Right ventricle myocardium inferior (tissue), 1 donor: Measurements from ENCODE around the gene INIP. TPM values are rescaled to one million over a fixed set of nuclear protein-coding genes. Genes with fewer than 3 reads are reported as not detected.

ENCODE experiments used
- ATAC-seq: fragments of 200-7000 bp; cut with Tn5 transposase; one replicate; pipeline ENCODE4 v1.9.1; 2020; ENCODE audit warnings: mild to moderate bottlenecking, moderate library complexity
- DNase-seq: peaks from one replicate; pipeline ENCODE4 v3.0.0; 2021; ENCODE audit errors: missing footprints
- intact Hi-C: fragments of 100-400 bp; cut with DNase I; formaldehyde crosslinking; loops from one replicate; pipeline ENCODE4 v1.11.0; 2022
- long read RNA-seq: library from polyadenylated mRNA; unstranded; transcript quantifications from one replicate; pipeline ENCODE4 v2.0.0, GENCODE V29; 2021
- total RNA-seq: library from RNA; stranded (reverse); fragmentation: NEBNext Ultra II Directional; extraction: Animal tissue kit (Norgen Biotek cat#: 25700); gene quantifications from one replicate; pipeline ENCODE4 v1.2.1, GENCODE V29; 2021
- donor health status: DM: no; HTN: yes; CAD: no; lungs with severe emphysema.

Gene INIP, protein sequence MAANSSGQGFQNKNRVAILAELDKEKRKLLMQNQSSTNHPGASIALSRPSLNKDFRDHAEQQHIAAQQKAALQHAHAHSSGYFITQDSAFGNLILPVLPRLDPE
- 17.0 TPM for total RNA-seq
- long read RNA-seq, full-length matches to known transcripts, result 5 of 7 reads
- long read RNA-seq, partial matches to known transcripts, result 0 of 7 reads
- long read RNA-seq, other reads (novel, unspliced or antisense), result 2 of 7 reads

DNA sequence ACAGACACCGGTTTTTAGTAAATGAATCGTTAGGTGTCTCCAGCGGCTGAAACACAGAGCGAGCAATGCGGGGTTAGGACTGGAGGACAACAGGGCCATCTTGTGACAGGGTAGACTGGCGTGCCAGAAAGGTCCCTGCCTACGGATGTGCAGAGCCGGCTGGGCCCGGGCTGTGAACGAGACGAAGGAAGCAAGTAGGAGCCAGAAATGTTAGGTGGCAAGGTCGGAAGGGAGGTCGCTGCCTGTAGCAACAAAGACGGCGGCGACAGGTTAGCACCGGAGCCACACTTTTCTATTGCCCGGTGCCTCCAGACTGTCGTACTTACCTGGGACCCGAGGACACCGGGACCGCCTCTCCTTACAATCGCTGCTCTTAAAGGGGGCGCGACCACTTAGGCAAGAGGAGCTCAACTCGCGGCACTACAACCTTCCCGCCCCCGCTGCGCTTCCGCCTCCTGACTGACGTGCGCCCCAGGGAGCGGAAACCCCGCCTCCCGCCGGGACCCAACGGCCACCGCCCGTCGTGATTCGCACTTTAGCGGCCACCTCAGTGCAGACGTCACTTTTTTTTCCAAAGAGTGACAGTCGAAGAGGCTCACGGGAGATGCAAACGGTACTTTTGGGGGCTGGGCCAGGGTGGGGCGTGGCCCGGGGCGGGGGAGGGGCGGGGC, at the start of gene INIP:
Gene INIP, minus strand, starts transcription at position 457 of the 671 bp plus-strand sequence. CDS start 1,632 bp downstream, outside the sequence.
- DNase-seq, result peak; percentile 99
- intact Hi-C loops, result loop anchor here (2.0 to 10.0 kb wide), 4 partner anchors 33 to 623 kb away; partner anchors contain the start of gene SNX30
- ATAC-seq, result peak; percentile 99

DNA sequence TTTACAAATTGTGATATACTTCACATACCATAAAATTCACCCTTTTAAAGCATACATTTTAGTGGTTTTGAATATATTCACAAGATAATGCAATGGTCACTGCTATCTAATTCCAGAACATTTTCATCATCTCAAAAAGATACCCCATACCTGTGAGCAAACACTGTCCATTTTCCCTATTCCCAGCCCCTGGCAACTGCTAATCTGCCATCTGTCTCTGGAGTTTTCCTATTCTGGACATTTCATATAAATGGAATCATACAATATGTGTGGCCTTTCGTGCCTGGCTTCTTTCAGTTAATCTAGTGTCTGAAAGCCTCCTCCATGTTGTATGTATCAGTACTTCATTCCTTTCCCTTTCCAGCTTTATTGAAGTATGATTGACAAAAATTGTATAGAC, 47.4 kb upstream of the INIP start:
- ATAC-seq, result no peak
- intact Hi-C loops, result no loop called here
- DNase-seq, result no peak

DNA sequence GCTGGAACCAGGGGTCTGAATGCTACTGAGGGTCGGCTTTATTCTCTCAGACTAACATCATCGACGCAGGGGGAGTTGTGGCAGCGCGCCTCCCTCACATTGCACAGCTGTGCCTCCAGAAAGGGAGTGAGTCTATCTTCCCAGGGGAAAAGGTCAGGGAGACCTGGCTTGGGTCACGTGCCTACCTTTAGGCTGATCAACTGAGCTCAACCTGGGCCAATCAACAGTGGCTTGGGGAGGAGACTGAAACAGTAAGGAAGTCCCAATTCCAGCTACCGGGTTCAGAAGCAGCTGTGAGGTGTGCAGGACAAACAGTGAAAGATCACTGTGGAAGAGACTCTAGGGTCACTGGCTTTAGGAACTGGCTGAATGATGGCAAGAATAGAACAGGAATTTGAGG, 46.9 kb upstream of the INIP start:
- no peak for DNase-seq
- ATAC-seq, result no peak
- intact Hi-C loops, result no loop called here

DNA sequence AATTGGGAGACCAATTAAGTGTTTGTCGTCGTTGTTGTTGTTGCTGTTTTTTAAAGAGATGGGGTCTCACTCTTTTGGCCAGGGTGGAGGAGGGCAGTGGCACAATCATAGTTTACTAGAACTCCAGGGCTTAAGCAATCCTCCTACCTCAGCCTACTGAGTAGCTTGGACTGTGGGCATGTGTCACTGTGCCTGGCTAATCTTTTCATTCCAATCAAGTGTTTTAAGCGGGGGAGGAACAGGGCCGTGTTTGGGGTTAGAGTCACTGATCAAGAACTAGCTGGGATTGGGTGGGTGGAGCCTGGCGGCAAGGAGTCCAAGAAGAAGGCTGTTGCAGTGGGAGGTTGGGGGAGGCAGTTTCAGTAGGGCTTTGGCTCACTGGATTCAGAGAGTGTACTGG, 46.4 kb upstream of the INIP start:
- intact Hi-C loops, result no loop called here
- no peak for ATAC-seq
- DNase-seq, result no peak

DNA sequence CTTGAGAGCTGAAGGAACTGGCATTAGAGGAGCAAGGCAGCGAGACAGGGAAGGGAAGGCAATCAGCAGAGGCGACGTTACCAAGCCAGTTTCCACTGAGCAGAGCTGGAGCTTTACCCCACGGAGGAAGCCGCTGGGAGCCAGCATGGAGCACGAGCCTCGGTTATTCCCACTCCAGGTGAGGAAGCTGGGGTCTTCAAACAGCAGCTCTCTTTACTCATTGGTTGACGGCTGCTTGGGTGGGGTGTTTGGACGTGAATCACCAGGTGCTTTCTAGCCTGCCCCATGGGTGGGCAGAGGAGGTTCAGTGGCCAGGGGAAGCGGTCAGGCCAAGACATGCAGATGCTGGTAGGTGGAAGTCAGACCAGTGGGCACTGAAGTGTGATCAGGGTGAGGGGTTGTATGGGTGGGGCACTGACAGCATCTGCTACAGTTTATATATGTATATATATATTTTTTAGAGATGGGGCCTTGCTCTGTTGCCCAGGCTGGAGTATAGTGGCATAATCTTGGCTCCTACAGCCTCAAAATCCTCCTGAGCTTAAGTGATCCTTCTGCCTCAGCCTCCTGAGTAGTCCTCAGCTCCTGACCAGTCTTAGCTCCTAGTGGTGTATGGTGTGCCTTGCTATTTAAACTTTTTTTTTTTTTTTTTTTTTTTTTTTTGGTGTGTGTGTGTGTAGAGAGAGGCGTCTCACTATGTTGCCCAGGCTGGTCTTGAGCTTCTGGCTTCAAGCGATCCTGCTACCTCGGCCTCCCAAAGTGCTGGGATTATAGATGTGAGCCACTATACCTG, 45.0 kb upstream of the INIP start:
- intact Hi-C loops, result no loop called here
- no peak for DNase-seq
- ATAC-seq, result no peak

DNA sequence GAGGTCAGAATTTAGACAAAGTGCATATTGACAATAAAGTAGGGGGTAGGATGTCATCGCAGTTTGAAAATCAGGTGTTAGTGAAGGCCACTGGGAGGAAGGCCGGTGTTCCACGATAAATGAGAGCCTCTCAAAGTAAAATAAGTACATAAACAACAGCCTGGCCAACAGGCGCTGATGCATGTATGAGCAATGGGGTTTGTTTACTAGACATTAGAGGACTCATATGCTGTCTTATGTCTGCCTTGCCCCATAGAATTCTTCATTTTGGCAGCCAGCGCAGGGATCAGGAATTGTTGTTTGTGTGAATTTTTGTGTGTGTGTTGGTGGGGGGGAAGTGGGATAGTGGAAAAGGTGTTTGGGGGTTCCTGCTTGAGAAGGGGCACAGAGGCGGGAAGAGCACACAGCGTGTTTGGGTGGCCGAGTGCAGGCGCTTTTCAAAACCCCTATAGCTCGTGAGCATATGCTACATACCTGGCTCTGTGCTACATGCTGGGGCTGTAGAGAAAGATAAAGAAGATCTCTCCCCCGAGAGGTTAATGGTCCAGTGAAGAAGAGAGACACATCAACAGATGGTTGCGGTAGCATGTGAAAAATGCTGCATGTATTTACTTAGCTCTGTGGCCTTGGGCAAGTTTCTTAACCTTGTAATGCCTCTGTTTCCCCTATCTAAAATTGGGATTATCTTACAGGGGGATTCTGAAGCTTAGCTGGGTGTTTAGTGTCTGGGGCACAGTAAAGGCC, 44.2 kb upstream of the INIP start:
- intact Hi-C loops, result no loop called here
- DNase-seq, result no peak
- no peak for ATAC-seq

DNA sequence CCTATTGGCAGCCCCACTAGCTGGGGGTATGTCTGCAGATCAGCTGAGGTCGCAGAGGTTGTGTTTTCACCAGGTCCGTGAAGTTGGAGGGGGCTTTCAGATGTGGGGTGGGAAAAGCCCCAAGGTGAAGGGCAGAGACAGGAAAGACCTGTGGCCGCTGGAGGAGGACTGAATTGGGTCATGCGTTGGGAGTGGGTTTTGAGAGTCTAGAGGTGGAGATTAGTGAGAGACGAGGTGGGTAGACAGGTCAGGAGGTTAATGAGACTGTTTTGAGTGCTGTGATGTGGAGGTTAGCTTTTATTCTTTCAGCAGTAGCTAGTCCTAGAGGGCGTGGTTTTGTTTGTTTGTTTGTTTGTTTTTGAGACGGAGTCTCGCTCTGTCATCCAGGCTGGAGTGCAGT, 42.9 kb upstream of the INIP start:
- no peak for ATAC-seq
- intact Hi-C loops, result no loop called here
- no peak for DNase-seq

DNA sequence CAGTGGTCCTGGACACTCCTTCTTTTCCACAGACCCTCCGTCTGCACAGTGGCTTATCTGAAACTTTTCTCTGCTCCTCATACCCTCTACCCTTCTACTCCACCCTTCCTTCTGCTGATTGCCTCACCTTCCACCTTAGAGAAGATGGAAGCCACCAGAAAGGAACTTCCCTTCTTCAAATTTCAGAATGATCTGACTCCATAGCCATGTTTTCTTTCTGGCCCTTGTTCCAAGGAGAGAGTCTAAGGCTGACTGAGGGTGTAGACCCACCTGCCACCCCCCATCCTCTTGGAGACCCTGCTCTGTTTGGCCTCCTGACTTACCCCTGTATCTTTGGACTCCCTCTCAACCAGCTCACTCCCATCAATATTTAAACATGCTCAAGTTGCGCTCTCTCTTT, 40.0 kb upstream of the INIP start:
- intact Hi-C loops, result loop anchor here (5.0 kb wide), 1 partner anchor 34 kb away; no protein-coding TSS in a partner anchor
- ATAC-seq (no peak), DNase-seq (no peak)

DNA sequence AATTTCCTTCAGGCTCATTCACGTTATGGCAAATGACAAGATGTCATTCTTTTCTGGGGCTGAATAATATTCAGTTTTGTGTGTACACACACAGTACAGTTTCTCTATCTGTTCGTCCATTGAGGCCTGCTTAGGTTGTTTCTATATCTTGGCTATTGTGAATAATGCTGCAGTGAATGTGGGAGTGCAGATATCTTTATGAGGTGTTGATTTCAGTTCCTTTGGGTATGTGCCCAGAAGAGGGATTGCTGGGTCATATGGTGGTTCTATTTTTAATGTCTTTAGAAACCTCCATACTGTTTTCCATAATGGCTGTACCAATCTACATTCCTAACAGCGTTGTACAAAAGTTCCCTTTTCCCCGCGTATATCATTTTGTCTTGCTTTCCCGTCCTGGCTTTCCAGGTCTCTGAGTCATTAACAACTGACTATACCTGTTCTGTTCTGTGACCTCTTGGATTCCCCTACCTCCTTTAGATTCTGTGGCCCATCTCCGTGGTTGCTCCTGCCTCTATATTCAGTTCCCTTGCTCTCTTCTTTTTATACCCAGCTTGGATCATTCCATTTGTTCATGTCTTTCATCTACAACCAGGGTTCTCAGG, 39.5 kb upstream of the INIP start:
- intact Hi-C loops, result loop anchor here (5.0 kb wide), 1 partner anchor 35 kb away; no protein-coding TSS in a partner anchor
- DNase-seq (no peak), ATAC-seq (peak; percentile 37)

DNA sequence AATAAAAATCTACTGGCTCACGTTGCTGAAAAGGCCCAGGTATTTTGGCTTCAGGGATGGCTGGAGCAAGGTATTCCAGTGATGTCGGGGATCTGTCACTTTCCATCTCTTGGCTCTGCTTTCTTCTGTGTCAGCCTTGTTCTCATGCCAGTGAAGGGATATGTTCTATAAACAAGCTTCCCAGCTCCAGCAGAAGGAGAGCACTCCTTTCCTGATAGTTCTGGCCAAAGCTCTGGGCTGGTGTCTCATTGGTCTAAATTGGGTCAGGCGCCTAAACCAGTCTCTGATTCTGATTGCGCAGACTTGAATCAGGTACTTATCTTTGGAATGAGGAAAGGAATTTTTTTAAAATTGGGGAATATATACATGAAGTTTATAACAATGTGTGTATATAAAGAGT, 37.8 kb upstream of the INIP start:
- intact Hi-C loops, result loop anchor here (5.0 kb wide), 1 partner anchor 37 kb away; no protein-coding TSS in a partner anchor
- DNase-seq, result no peak

DNA sequence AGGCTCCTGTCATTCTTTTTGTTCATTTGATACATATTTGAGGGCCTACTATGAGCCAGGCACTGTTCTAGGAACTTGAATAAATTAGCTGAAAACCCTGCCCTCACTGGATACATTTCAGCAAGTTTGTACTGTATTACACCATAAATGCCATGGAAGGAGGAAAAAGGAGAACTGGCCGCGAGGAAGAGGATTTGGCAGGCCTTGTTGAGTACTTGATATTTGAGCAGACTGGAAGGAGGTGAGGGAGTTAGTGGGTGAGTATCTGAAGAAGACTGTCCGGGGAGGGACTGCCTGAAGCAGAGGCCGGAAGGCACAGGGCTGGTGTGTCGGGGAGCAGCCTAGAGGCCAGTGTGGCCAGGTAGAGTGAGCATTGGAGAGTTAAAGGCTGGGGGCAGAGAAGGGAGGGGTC, 37.1 kb upstream of the INIP start:
- no peak for DNase-seq
- no peak for ATAC-seq
- intact Hi-C loops, result loop anchor here (5.0 kb wide), 1 partner anchor 37 kb away; no protein-coding TSS in a partner anchor

More for the DNA sequence above, 37.8 kb upstream of the INIP start:
- ATAC-seq, result peak; percentile 68

DNA sequence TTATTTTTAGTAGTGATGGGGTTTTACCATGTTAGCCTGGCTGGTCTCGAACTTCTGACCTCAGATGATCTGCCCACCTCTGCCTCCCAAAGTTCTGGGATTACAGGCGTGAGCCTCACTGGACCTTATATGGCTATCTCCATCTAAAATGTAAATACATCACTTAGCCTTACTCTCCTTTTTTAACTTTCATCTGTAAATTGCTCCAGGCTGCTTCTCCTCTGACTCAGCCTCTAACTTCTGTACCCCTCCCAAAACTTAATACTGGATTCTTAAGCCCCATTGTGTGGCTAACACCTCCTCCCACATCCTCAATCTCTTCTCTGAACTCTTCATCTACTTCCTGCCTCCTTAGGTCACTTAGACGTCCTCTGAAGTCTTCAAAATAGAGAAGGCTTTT, 36.7 kb upstream of the INIP start:
- no peak for ATAC-seq
- intact Hi-C loops, result no loop called here
- DNase-seq, result no peak

DNA sequence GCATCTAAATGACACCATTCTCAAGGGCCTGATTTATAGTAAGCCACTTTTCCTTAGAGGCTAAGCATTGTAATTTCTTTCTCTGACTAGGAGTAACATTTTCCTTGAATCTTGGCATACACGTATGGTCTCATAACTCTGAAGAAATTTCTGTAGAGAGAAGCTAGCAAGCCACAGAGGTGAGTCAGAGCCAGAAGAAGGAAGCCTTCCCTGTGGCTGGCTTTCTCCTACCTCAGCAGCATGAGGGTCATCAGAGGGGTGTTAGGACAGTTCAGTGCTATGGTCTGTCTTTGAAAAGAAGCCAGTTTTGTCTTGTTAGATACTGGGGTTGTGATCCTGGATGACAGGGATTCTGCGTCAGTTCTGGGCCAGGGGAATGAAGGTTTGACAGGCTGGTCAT, 35.8 kb upstream of the INIP start:
- ATAC-seq (no peak), DNase-seq (no peak)
- intact Hi-C loops, result no loop called here

DNA sequence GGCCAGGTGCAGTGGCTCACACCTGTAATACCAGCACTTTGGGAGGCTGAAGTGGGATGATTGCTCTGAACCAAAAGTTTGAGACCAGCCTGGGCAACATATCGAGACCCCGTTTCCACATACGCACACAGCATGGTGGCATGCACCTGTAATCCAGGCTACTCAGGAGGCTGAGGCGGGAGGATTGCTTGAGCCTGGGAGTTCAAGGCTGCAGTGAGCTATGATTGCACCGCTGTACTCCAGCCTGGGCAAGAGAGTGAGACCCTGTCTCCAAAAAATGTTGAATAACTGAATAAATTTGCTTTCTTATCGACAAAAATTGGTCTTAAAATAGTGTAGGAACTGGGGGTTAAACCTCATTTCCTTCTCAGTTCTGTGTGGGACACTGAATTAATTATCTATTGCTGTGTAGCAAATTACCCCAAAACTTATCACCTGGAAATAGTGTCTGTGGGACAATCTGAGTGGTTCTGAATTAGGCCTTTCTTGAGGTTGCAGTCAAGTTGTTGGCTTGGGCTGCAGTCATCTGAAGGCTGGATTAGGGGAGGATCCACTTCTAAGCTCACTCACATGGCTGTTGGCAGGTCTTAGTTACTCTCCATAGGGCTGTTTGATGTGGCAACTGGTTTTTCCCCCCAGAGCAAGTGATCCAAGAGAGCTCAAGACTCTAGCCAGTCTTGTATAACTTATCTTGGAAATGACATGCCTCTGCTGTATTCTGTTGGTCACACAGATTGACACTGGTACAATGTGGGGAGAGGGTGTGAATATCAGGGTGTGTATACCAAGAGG, 34.6 kb upstream of the INIP start:
- DNase-seq, result no peak
- no peak for ATAC-seq
- intact Hi-C loops, result no loop called here

DNA sequence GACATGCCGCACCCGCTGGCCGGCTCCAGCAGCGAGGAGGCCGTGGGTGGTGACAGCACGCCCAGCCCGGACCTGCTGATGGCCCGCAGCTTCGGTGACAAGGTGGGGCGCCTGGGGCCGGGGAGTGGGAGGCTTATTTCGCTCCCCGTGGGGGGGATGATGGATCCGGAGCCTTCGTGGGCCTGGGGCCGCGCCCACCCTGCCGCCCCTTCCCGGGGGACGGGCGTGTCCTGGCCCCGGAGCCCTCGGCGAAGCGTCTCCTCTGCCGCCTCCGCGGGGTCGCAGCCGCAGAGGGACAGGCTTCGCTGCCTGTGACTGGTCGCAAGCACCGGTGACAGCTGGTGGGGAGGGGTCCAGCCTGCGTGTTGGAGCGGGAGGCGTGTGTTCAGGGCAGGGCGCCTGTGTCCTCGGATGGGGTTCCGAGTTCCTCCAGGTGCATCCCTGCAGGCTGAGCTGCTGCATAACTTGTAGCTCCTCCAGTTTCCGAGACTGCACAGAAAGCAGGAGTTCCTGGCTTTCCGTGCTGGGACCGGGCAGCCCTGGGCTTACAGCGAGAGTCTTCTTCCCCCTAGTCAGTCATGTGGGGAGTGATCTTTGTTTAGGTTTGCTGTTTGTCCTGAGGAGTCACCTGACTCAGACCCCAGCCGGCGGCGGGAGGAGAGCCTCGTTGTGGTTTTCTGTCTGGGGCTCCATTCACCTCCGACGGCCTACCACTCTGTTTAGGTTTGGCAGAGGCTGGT, 33.3 kb upstream of the INIP start:
- intact Hi-C loops, result loop anchor here (2.0 kb wide), 1 partner anchor 32 kb away; the partner anchor contains the start of gene INIP
- ATAC-seq (peak; percentile 9), DNase-seq (peak; percentile 75)

DNA sequence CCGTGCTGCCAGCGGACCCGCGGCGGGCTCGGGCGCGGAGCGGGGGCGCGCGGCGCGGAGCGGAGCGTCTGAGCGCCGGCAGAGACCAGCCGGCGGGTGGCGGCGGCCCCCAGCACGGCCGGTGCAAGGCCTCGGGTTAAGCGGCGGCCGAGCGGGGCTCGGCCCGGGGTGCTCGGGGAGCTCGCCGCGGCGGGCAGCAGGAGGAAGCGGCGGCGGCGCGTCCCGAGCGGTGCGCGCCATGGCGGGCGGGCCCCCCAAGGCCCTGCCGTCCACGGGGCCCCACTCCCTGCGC, 32.8 kb upstream of the INIP start:
- peak; percentile 18 for ATAC-seq
- no peak for DNase-seq
- intact Hi-C loops, result loop anchor here (2.0 kb wide), 1 partner anchor 32 kb away; the partner anchor contains the start of gene INIP
